H1 (cell line): ENCODE data around the gene SMARCA2. TPM values are rescaled to one million over a fixed set of nuclear protein-coding genes. Genes with fewer than 3 reads are reported as not detected.

Experiments used
- CTCF ChIA-PET: fragments of 300-600 bp; sonication (Branson Sonifier 250); formaldehyde crosslinking; loops from one replicate; lab custom pipeline; 2021; ENCODE audit not compliant: partially characterized antibody; lab: Charles Lee
- POLR2A ChIA-PET: fragments of 300-600 bp; sonication (Branson Sonifier 250); formaldehyde crosslinking; loops from one replicate; lab custom pipeline; 2021; ENCODE audit warnings: inconsistent platforms; ENCODE audit not compliant: partially characterized antibody; lab: Charles Lee
- DNase-seq, 2 experiments: peaks; one replicate each; pipeline versions ENCODE4 v3.0.0 to v3.0.0-alpha.2; 2010 to 2022; ENCODE audit warnings: low spot score in 2 of 2, low read depth in 1 of 2, mixed read lengths in 1 of 2
- FAIRE-seq: peaks from 2 replicates; lab custom pipeline; 2011; peaks lifted over from hg19 to GRCh38; lab: Jason Lieb, UNC
- H2AFZ ChIP-seq: 2 replicates; pipeline ENCODE4 v1.8.1; 2012; ENCODE audit warnings: low read length, inconsistent platforms
- H2AK5ac ChIP-seq: 2 replicates; pipeline ENCODE4 v1.6.1; 2013; ENCODE audit warnings: low read depth, low read length
- H2BK120ac ChIP-seq: replicated peaks from 2 replicates; pipeline ENCODE3; 2013; ENCODE audit warnings: low read depth, low read length, inconsistent platforms
- H2BK12ac ChIP-seq: 2 replicates; pipeline ENCODE4 v1.6.1; 2013; ENCODE audit warnings: low read depth, low read length
- H2BK15ac ChIP-seq: 2 replicates; pipeline ENCODE4 v1.6.1; 2013; ENCODE audit warnings: low read length
- H2BK20ac ChIP-seq: 2 replicates; pipeline ENCODE4 v1.6.1; 2013; ENCODE audit warnings: low read length
- H2BK5ac ChIP-seq: 2 replicates; pipeline ENCODE4 v1.6.1; 2013; ENCODE audit warnings: low read depth, low read length
- H3K14ac ChIP-seq: 2 replicates; pipeline ENCODE4 v1.6.1; 2013; ENCODE audit warnings: inconsistent platforms; ENCODE audit not compliant: insufficient read length
- H3K18ac ChIP-seq: 2 replicates; pipeline ENCODE4 v1.6.1; 2013; ENCODE audit warnings: low read length; ENCODE audit errors: extremely low read depth
- H3K23ac ChIP-seq: 2 replicates; pipeline ENCODE4 v1.6.1; 2013; ENCODE audit warnings: inconsistent platforms; ENCODE audit not compliant: insufficient read length
- H3K23me2 ChIP-seq: 2 replicates; pipeline ENCODE4 v1.6.1; 2013; ENCODE audit warnings: low read depth, low read length
- H3K27ac ChIP-seq: 2 replicates; pipeline ENCODE4 v1.6.1; 2011; ENCODE audit warnings: low read depth, low read length, inconsistent platforms
- H3K27me3 ChIP-seq, 4 experiments: replicated peaks in 1 of 4; 1 replicate in 1 of 4; 2 replicates in 3 of 4; pipeline versions ENCODE4 v1.6.1 to v1.8.1; 2011 to 2013; ENCODE audit warnings: low read length in 3 of 4, mild to moderate bottlenecking in 3 of 4, inconsistent platforms in 2 of 4, mixed read lengths in 2 of 4, moderate library complexity in 1 of 4; ENCODE audit not compliant: control insufficient read depth in 3 of 4, insufficient read depth in 3 of 4; ENCODE audit errors: extremely low read depth in 1 of 4
- H3K36me3 ChIP-seq, 4 experiments: 2 replicates each; pipeline versions ENCODE4 v1.6.1 to v1.8.1; 2011 to 2013; ENCODE audit warnings: mild to moderate bottlenecking in 4 of 4, low read length in 3 of 4, moderate library complexity in 2 of 4, control low read depth in 1 of 4, inconsistent platforms in 1 of 4; ENCODE audit not compliant: insufficient read depth in 4 of 4, control insufficient read depth in 2 of 4
- H3K4ac ChIP-seq: replicated peaks from 2 replicates; pipeline ENCODE3; 2013; ENCODE audit warnings: low read length, low read depth, mixed read lengths, inconsistent platforms; ENCODE audit not compliant: insufficient read length
- H3K4me1 ChIP-seq, 4 experiments: replicated peaks in 1 of 4; 1 replicate in 1 of 4; 2 replicates in 3 of 4; pipeline versions ENCODE4 v1.6.1 to v1.8.1; 2011 to 2013; ENCODE audit warnings: low read length in 3 of 4, inconsistent platforms in 2 of 4, mixed read lengths in 1 of 4; ENCODE audit not compliant: insufficient read depth in 4 of 4, control insufficient read depth in 3 of 4
- H3K4me2 ChIP-seq, 2 experiments: 2 replicates each; pipeline versions ENCODE4 v1.6.1 to v1.8.1; 2011 to 2013; ENCODE audit warnings: low read depth in 2 of 2, low read length in 2 of 2, control low read depth in 1 of 2, inconsistent platforms in 1 of 2, mild to moderate bottlenecking in 1 of 2; ENCODE audit not compliant: insufficient read depth in 1 of 2
- H3K4me3 ChIP-seq, 4 experiments: fragments of 200-600, 300-600 bp in 1 of 4; sonication (generic), shearing (Covaris generic), sonication (Bioruptor Twin) in 1 of 4; 2 replicates each; pipeline versions ENCODE4 v1.5.1 to v1.8.1; 2011 to 2016; ENCODE audit warnings: low read length in 4 of 4, low read depth in 3 of 4, control low read depth in 2 of 4, inconsistent platforms in 2 of 4, mild to moderate bottlenecking in 2 of 4, mixed read lengths in 1 of 4, moderate library complexity in 1 of 4; ENCODE audit not compliant: insufficient read depth in 2 of 4; ENCODE audit errors: extremely low read depth in 1 of 4
- H3K56ac ChIP-seq: replicated peaks from 2 replicates; pipeline ENCODE3; 2013; ENCODE audit warnings: low read depth, mild to moderate bottlenecking, mixed read lengths, low read length, inconsistent platforms; ENCODE audit not compliant: insufficient read length
- H3K79me1 ChIP-seq: 2 replicates; pipeline ENCODE4 v1.6.1; 2013; ENCODE audit warnings: low read depth, low read length, control low read depth
- H3K79me2 ChIP-seq, 2 experiments: 2 replicates each; pipeline versions ENCODE4 v1.6.1 to v1.8.1; 2012 to 2013; ENCODE audit warnings: low read length in 2 of 2, mild to moderate bottlenecking in 2 of 2, inconsistent platforms in 1 of 2; ENCODE audit not compliant: insufficient read depth in 2 of 2, control insufficient read depth in 1 of 2
- H3K9ac ChIP-seq, 4 experiments: replicated peaks in 1 of 4; 1 replicate in 1 of 4; 2 replicates in 3 of 4; pipeline versions ENCODE4 v1.6.1 to v1.8.1; 2011 to 2013; ENCODE audit warnings: low read depth in 3 of 4, low read length in 3 of 4, control low read depth in 2 of 4, mild to moderate bottlenecking in 2 of 4, moderate library complexity in 2 of 4, inconsistent platforms in 1 of 4; ENCODE audit errors: extremely low read depth in 1 of 4
- H3K9me3 ChIP-seq, 2 experiments: 2 replicates each; pipeline versions ENCODE4 v1.6.1 to v1.8.1; 2012 to 2013; ENCODE audit warnings: mild to moderate bottlenecking in 2 of 2, moderate library complexity in 2 of 2, control low read depth in 1 of 2, inconsistent platforms in 1 of 2, low read depth in 1 of 2, low read length in 1 of 2, mixed read lengths in 1 of 2; ENCODE audit not compliant: insufficient read depth in 2 of 2
- H4K20me1 ChIP-seq, 2 experiments: replicated peaks in 1 of 2; 2 replicates each; pipeline versions ENCODE3 to v1.8.1; 2011 to 2013; ENCODE audit warnings: inconsistent platforms in 2 of 2, low read length in 2 of 2, mild to moderate bottlenecking in 1 of 2; ENCODE audit not compliant: insufficient read depth in 2 of 2, control insufficient read depth in 1 of 2
- H4K5ac ChIP-seq: 2 replicates; pipeline ENCODE4 v1.6.1; 2013; ENCODE audit warnings: low read length, low read depth, mixed read lengths, inconsistent platforms; ENCODE audit not compliant: insufficient read length
- H4K8ac ChIP-seq: 2 replicates; pipeline ENCODE4 v1.8.0; 2013; ENCODE audit warnings: mild to moderate bottlenecking, moderate library complexity, low read length, inconsistent platforms; ENCODE audit not compliant: insufficient read depth; ENCODE audit errors: extremely low read depth
- H4K91ac ChIP-seq: replicated peaks from 2 replicates; pipeline ENCODE3; 2013; ENCODE audit warnings: low read length, mixed read lengths, inconsistent platforms; ENCODE audit not compliant: insufficient read length
- EGR1 ChIP-seq: IDR thresholded peaks from 2 replicates; pipeline ENCODE4 v1.6.1; 2011; ENCODE audit warnings: low read depth, low read length, borderline replicate concordance
- HDAC2 ChIP-seq, 2 experiments: fragments of 300-600 bp in 1 of 2; sonication (generic) in 1 of 2; IDR thresholded peaks; 2 replicates each; pipeline ENCODE4 v1.6.1; 2011 to 2012; ENCODE audit warnings: low read depth in 2 of 2, low read length in 2 of 2, mild to moderate bottlenecking in 2 of 2, moderate library complexity in 2 of 2, borderline replicate concordance in 1 of 2, inconsistent platforms in 1 of 2
- HDAC6 ChIP-seq: IDR thresholded peaks from one replicate; pipeline ENCODE4 v1.7.1; 2012; ENCODE audit warnings: low read depth, mild to moderate bottlenecking, inconsistent platforms, low read length, moderate library complexity
- JUN ChIP-seq: IDR thresholded peaks from 2 replicates; pipeline ENCODE4 v1.6.1; 2011; ENCODE audit warnings: low read depth, mild to moderate bottlenecking, improper control_type of control experiment, low read length
- KDM1A ChIP-seq: fragments of 200-600, 300-600 bp; sonication (generic); IDR thresholded peaks from 2 replicates; pipeline ENCODE4 v1.7.1; 2016; ENCODE audit warnings: mild to moderate bottlenecking, low read length, borderline replicate concordance
- POLR2AphosphoS5 ChIP-seq: IDR thresholded peaks from 2 replicates; pipeline ENCODE4 v1.6.1; 2011; ENCODE audit warnings: low read depth, low read length
- TBP ChIP-seq: IDR thresholded peaks from 2 replicates; pipeline ENCODE4 v1.6.1; 2011; ENCODE audit warnings: low read depth, low read length, improper control_type of control experiment
- YY1 ChIP-seq: IDR thresholded peaks from 2 replicates; pipeline ENCODE4 v1.6.1; 2011; ENCODE audit warnings: low read depth, mild to moderate bottlenecking, low read length
- WGBS, 2 experiments: shearing (Covaris generic) in 1 of 2; methylation state at CpG; one replicate each; pipeline versions ENCODE4 v1.1.6 to v1.1.7; 2013 to 2015; ENCODE audit warnings: low lambda C conversion rate in 2 of 2, mixed read lengths in 2 of 2, inconsistent platforms in 1 of 2, low coverage in 1 of 2, missing lambda C conversion rate in 1 of 2; ENCODE audit not compliant: insufficient replicate concordance in 2 of 2, insufficient coverage in 1 of 2, insufficient read length in 1 of 2; ENCODE audit errors: extremely low coverage in 1 of 2, missing lambda C conversion rate in 1 of 2; 5-methylcytosine and 5-hydroxymethylcytosine counted together
- polyA plus RNA-seq, 7 experiments: library from polyadenylated mRNA; depleted of rRNA in 3 of 7; stranded (reverse) in 5 of 7; unstranded in 2 of 7; fragments of >200 nt in 5 of 7; fragments of 200-250 nt in 2 of 7; gene quantifications; 1 replicate in 5 of 7; 2 replicates in 1 of 7; 4 replicates in 1 of 7; pipeline versions ENCODE4 v1.2.1 to v1.2.3, GENCODE V29; 2011 to 2013; ENCODE audit warnings: missing spikeins in 2 of 7, mixed read lengths in 2 of 7
- total RNA-seq: library from RNA; stranded (reverse); fragmentation: NEBNext Ultra II Directional; extraction: Animal tissue kit (Norgen Biotek cat#: 25700); gene quantifications from 2 replicates; pipeline ENCODE4 v1.2.1, GENCODE V29; 2021

SMARCA2 gene
- total and polyA plus RNA-seq, 2 of the 8 experiments (the other 6 are each of a cell fraction or from before 2014, with no cell fraction given): 6.3 to 21.7 TPM

GRCh38 chr9:2163231-2163885 lies 148.2 kb downstream of the SMARCA2 start:
- Histone ChIP-seq H3K27ac (no peak overlapping the region), H3K18ac (no peak overlapping the region), H3K4ac (no peak overlapping the region), H3K4me1 (peaks cover 2 to 13% (median 5%) of the 10 kb centered on the region in 4 experiments; a peak in 6 of 7 replicates), H3K4me2 (no peak overlapping the region), H2BK15ac (no peak overlapping the region), H3K9me3 (no peaks in the 10 kb centered on the region), H3K36me3 (no peaks in the 10 kb centered on the region), H4K8ac (no peak overlapping the region), H3K79me2 (no peaks in the 10 kb centered on the region), H3K23ac (no peak overlapping the region), H3K14ac (no peak overlapping the region), H3K9ac (no peak overlapping the region; a peak in 1 of 7 replicates), H4K91ac (no peak overlapping the region), H4K5ac (no peak overlapping the region), H4K20me1 (no peaks in the 10 kb centered on the region), H2AK5ac (no peak overlapping the region), H2AFZ (no peak overlapping the region), H3K23me2 (no peaks in the 10 kb centered on the region), H2BK5ac (no peak overlapping the region), H2BK120ac (no peak overlapping the region), H3K4me3 (no peak overlapping the region), H2BK20ac (no peak overlapping the region), H3K56ac (no peak overlapping the region), H3K27me3 (no peaks in the 10 kb centered on the region), H2BK12ac (no peak overlapping the region), H3K79me1 (no peaks in the 10 kb centered on the region)
- TF ChIP-seq TBP (no peak), JUN (no peak), KDM1A (no peak), EGR1 (no peak), HDAC2 (IDR thresholded peaks at IDR 0.05; ENCODE audit: borderline replicate concordance in 1 of 2, low read depth in 2 of 2, low read length in 2 of 2) (no peak), YY1 (no peak), POLR2AphosphoS5 (no peak), HDAC6 (no peak)
- DNase-seq: no peak
- no peak for FAIRE-seq
- ChIA-PET POLR2A (interaction anchor here (1.1 kb wide), 1 partner anchor 18 kb away, joined by 3 read pairs; no protein-coding TSS in a partner anchor), CTCF (interaction anchor here (0.8 to 1.0 kb wide), 2 partner anchors 18 to 651 kb away, joined by 3 to 4 read pairs; no protein-coding TSS in a partner anchor)
- WGBS, 2 experiments: 88% methylated on average over 6 of the region's 6 CpGs; no CpG with 5 or more reads in 1 of the 2 experiments
